GM19240 (cell line): ENCODE data around the gene LGR6.
"Not testable (repeated sequence)": the region's sequence is repeated elsewhere in the genome, so short reads cannot be mapped to it uniquely, and the experiment has no call there.

Source experiments
- DNase-seq: peaks from one replicate; pipeline ENCODE4 v3.0.0; 2011; ENCODE audit warnings: low spot score; ENCODE audit not compliant: insufficient read length

Gene LGR6

DNA sequence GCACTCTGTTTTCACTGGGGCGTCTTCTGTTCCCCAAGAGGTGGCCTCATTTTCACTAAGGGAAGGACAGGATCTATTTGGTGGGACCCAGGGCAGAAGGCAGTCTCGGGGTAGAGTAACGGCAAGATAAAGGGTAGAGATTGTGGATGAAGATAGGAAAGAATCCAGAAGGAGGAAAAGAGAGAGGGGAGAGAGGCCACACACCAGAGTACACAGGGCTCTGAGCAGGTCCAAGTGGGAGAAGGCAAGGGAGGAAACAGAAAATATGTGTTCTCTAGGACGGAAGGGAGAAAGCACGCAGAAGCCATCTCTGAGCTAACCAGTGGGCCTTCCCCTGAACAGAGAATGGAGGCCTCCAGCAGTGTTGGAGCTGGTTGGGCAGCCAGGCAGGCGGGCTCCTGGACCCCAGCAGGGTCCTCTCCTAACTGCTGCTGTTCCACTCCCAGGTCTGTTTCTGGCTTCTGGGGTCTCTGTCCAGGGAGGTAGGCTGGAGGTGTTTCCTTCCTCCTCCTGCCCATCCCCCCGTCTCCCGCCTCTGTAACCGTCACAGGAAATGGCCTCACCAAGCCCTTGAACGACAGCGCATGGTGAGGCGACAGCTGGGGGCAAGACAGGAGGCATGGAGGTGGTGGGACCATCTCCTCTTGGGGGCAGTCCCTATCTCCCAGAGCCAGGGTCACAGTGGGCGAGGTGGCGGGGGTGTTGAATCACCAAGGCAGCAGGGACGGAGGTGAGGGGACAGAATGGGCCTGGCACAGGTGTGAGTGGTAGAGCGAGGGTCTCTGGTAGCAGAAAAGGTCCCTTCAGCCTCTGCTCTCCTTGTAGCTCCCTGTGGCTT is 33.8 kb upstream of the LGR6 start:
- DNase-seq = no peak

GRCh38 chr1:202160377-202160940 is 33.1 kb upstream of the LGR6 start, which contains the start of gene PTPN7:
Gene PTPN7, minus strand, starts transcription at chr1:202160602. Its CDS starts 1,200 bp downstream, at chr1:202159402.
- peak; percentile 80 for DNase-seq

GRCh38 chr1:202161151-202162046 is 32.2 kb upstream of the LGR6 start:
- no peak for DNase-seq

GRCh38 chr1:202162047-202162417 is 31.6 kb upstream of the LGR6 start:
- DNase-seq = no peak

DNA sequence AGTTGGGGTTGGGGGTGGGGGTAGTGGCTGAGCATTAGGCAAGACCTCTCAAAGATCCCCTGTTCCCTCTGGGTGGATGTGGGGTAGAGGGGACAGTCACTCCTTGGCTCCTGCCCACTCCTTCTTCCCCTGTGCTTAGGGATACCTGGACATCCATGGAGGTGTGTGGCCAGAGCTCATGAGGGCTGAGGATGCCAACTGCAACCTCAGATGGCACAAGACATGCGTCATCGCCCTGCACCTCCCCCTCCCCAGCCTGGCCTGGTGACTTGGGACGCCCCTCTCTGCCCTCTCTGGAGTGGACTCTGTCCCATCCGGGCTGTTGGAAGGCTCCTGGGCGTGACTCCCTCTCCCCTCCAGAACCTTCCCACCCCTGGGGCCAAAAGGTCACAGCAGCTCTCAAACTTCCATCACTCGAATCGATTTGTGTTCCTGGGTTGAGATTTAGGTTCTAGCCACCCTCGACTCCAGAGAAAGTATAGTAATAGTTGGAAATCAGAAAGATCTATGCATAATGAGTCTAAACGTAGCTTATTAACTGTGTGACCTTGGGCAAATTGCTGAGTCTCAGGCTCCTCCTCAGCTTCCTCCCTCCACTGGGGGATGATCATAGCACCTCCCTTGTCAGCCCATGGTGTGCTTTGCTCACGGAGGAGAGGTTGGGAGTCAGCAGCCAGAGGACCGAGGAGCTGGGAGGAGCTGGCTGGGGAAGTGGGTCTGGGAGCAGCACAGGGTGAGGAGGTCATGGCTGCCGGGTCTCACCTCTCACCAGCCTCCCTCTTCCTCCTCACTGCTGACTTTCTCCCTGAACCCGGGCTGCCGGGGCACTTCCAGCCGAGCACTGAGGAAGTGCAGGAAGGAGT is 30.9 kb upstream of the LGR6 start:
- no peak for DNase-seq

DNA sequence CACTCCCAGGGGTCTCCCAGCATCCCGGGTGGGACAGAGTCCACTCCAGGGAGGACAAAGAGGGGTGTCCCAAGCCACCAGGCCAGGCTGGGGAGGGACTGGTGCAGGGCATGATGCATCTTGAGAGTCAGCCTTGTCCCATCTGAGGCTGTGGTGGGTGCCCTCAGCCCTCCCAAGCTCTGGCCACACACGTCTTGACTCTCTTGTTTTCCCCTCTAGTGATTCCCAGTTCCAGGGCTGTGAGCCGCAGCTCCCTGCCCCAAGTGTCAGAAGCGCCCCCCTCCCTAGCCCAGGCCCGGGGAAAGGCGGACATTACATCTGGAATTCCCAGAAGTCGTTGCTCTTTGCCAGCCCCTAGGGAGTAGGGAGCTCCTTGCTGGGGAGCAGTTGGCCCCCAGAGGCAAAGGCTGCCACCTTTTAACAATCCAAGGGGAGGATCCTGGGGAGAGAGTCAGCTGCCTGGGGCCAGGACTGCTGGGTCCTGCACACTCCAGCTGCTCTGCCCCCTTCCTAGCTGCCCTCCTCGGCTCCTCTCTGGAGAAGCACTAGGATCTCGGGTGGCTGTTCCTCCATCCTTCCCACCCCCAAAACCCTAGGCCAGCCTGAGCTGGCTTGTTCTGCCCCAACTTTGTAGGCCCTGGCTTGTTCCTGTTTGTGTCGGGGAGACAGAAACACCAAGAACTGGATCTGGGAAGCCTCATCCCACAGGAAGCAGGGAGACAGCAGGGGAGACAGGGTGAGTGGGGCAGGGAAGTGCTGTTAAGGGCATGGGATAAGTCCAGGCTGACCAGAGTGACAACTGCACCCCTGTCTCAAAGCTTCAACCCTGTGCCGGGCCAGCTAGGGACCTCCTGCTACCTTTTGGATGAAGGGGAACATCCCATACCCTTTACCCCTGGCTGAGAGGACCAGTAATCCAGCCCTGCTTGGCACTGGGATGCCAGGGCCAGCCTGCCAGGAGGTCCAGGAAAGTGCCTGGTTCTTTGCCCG is 30.0 kb upstream of the LGR6 start:
- DNase-seq = no peak

DNA sequence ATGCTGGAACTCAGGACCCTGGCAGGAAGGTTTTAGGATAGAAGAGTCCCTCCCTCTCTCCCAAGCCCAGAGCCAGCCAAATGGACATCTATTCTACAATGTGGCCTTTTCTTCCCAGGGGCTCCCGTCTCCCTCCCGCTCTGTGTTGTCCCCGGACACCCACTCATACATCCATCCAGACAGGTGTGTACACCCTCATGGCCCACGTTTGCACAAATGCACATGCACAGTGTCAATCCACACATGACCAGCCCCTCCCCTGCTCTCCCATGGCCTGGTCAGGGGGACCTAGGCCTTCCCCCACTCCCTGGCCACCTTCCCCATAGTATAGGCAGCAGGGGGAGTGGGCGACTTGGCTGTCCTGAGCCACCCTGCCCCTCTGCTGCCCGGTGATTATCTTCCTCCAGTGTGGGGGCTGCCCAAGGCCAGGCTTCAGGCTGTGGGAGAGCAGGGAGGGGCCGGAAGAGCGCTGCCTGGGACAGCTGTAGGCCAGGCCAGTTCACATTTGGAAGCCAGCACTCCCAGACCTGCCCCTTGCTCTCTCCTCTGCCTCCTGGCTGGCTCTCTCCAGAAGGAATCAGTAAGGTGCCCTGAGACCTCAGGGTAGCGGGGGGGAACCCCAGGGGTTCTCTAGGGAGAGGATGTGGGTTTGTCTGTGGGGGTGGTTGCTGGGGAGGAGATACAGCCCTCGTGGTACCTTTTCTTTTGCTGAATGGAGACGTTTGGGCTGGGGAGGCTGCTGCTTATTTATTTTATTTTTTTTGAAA is 29.1 kb upstream of the LGR6 start:
- no peak for DNase-seq

DNA sequence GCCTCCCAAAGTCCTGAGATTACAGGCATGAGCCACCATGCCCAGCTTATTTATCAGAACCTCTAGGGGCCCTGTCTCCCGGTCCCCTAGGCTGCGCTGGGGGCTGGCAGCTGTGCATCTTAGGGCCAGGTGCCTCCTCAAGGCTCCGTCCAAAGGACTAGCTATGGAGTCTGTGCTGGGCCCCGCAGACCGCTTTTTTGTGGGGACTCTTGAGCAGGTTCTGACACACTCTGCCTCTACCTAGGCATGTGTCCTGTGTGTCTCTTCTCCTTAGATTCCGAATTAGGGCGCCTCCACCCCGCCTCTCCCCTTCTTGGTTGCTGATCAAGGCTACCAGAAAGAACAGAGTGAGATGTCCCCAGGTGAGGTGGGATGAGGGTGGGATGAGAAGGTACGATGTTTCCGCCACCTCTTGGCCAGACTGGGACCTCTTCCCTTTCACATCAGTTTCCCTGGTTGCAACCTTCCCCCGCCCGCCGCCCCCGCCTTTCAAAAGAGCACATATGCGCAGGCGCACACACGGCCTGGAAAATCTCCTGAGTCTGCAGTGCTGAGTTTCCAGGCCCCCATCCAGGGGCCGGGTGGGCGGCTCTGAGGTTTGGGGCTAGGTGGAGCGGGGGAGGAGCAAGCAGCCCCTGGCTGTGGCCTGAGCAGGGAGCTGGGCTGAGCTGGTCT is 28.2 kb upstream of the LGR6 start:
- DNase-seq = no peak

DNA sequence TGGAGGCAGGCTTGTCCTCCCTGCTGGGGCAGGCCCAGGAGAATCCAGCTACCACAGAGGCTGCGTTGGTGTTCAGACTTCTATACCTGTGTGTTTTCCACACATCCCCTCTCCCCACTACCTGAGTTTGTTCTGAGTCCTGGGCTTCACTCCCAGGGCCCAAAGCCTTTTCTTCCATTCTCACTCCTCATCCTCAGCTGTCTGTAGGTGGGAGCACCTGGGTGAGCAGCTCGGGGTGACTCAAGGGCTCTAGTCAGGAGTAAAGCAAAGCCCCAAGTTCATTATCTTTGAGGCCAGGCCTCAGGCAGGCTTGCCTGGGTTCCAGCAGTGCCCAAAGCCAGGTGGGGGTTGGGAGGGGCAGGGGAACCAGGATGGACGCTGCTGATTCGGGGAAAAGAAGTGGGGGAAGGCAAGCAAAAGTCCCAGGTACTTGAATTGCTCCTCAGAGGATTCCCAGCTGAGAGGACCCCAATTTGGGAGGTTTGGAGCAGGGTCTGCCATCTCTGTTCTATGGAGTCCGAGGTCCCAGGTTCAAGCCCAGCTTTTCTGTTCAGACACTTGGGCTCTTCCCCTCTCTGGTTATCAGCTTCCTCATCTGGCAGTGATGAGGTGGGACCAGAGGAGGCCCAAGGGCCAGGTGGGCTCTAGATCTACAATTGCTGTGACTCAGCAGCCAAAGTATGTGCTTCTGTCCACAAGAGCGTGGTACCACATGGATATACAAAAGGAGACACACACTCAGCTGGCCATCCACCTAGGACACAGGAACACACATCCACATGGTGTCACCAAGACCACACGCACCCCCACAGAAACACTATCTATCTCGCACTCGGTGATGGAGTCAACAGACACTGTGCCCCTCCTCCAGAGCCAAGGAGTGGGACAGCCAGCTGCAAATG is 27.4 kb upstream of the LGR6 start:
- DNase-seq = no peak

DNA sequence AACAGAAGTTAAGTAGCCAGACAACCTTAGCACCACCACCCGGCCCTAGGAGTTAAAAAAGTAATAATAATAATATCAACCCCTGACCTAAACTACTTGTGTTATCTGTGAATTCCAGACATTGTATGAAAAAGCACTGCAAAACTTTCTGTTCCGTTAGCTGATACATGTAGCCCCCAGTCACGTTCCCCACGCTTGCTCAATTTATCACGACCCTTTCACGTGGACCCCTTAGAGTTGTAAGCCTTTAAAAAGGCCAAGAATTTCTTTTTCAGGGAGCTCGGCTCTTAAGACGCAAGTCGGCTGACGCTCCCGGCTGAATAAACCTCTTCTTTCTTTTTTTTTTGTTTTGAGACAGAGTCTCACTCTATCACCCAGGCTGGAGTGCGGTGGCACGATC is 26.5 kb upstream of the LGR6 start:
- DNase-seq = not testable (repeated sequence)

GRCh38 chr1:202167708-202168415 is 25.7 kb upstream of the LGR6 start:
- DNase-seq = no peak

GRCh38 chr1:202168861-202169260 is 24.7 kb upstream of the LGR6 start:
- no peak for DNase-seq

GRCh38 chr1:202170726-202171125 is 22.9 kb upstream of the LGR6 start:
- no peak for DNase-seq

- DNase-seq = no peak
These were observed 22.1 kb upstream of the LGR6 start for GRCh38 chr1:202171292-202172014.

DNA sequence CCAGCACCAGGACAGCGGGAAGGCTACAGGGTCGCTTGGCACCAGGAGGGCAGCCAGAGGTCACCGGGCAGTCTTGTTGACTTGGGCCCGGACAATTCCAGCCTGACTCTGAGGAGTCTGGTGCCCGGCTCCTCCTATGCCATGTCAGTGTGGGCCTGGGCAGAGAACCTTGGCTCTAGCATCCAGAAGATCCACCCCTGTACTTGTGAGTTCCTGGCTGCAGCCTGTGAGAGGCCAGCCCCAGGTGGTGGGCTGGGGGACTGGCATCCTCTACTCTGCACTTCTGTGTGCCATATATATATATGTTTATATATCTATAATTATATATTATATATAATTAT is 21.6 kb upstream of the LGR6 start:
- DNase-seq = no peak

GRCh38 chr1:202173993-202174392 is 19.6 kb upstream of the LGR6 start:
- no peak for DNase-seq
